HepG2 (cell line): ENCODE measurements around the gene DLG2. TPM values are rescaled to one million over a fixed set of nuclear protein-coding genes. Genes with fewer than 3 reads are reported as not detected.

Experiments
- ATAC-seq: fragments of 200-7000 bp; cut with Tn5 transposase; 3 replicates; pipeline ENCODE4 v1.9.1; 2020; ENCODE audit warnings: mild to moderate bottlenecking, moderate library complexity
- BruUV-seq: library from RNA; stranded (reverse); fragments of 400-500 nt; replicated peaks from 2 replicates; lab custom pipeline; 2021; lab: Mats Ljungman, UMichigan
- CTCF ChIA-PET: fragments of 300-600 bp; formaldehyde crosslinking; extraction: SDS; loops from one replicate; lab custom pipeline; 2021; ENCODE audit warnings: low total read pairs, inconsistent platforms, low intra/inter-chr PET ratio; lab: Yijun Ruan, JAX
- POLR2A ChIA-PET: fragments of 350-600 bp; sonication (Branson Sonifier 250); formaldehyde crosslinking; loops from one replicate; lab custom pipeline; 2020; ENCODE audit warnings: antibody characterized with exemption, inconsistent platforms; lab: Yijun Ruan, JAX
- DNase-seq: peaks from one replicate; pipeline ENCODE4 v3.0.0-alpha.2; 2015; ENCODE audit warnings: low spot score
- FAIRE-seq: peaks from 3 replicates; lab custom pipeline; 2011; peaks lifted over from hg19 to GRCh38; lab: Jason Lieb, UNC
- H2AFZ ChIP-seq: one replicate; pipeline ENCODE4 v1.6.1; 2011; ENCODE audit warnings: low read length, inconsistent platforms
- H3K27ac ChIP-seq: fragments of 300-600 bp; 3 replicates; pipeline ENCODE4 v1.8.0; 2011; ENCODE audit warnings: mixed run types, mild to moderate bottlenecking, mixed read lengths, low read length, inconsistent platforms; ENCODE audit not compliant: insufficient read depth; ENCODE audit errors: extremely low read length
- H3K27me3 ChIP-seq, 2 experiments: fragments of 200-600 bp in 1 of 2; 2 replicates in 1 of 2; 3 replicates in 1 of 2; pipeline versions ENCODE4 v1.6.0 to v1.8.0; 2011; ENCODE audit warnings: low read length in 2 of 2, mild to moderate bottlenecking in 2 of 2, moderate library complexity in 2 of 2, inconsistent platforms in 1 of 2; ENCODE audit not compliant: insufficient read depth in 2 of 2, control insufficient read depth in 1 of 2
- H3K36me3 ChIP-seq, 2 experiments: fragments of 200-600 bp in 1 of 2; replicated peaks in 1 of 2; 2 replicates in 1 of 2; 3 replicates in 1 of 2; pipeline versions ENCODE4 v1.5.1 to v1.8.0; 2011; ENCODE audit warnings: low read length in 2 of 2, inconsistent platforms in 1 of 2; ENCODE audit not compliant: insufficient read depth in 2 of 2, control insufficient read depth in 1 of 2
- H3K4me1 ChIP-seq: 2 replicates; pipeline ENCODE4 v1.5.1; 2012; ENCODE audit warnings: low read length, inconsistent platforms; ENCODE audit not compliant: insufficient read depth
- H3K4me2 ChIP-seq: 2 replicates; pipeline ENCODE4 v1.6.0; 2011; ENCODE audit warnings: low read depth, low read length, inconsistent platforms
- H3K4me3 ChIP-seq, 3 experiments: fragments of 200-600 bp in 1 of 3; sonication (generic), shearing (Covaris generic) in 1 of 3; replicated peaks in 1 of 3; 2 replicates each; pipeline ENCODE4 v1.5.1; 2011 to 2016; ENCODE audit warnings: low read length in 3 of 3, inconsistent platforms in 2 of 3, low read depth in 2 of 3, mild to moderate bottlenecking in 2 of 3, control low read depth in 1 of 3, mixed read lengths in 1 of 3; ENCODE audit not compliant: insufficient read depth in 1 of 3
- H3K79me2 ChIP-seq: one replicate; pipeline ENCODE4 v1.6.1; 2011; ENCODE audit warnings: low read length, inconsistent platforms; ENCODE audit not compliant: insufficient read depth
- H3K9ac ChIP-seq: 2 replicates; pipeline ENCODE4 v1.6.0; 2011; ENCODE audit warnings: mild to moderate bottlenecking, low read depth, low read length, inconsistent platforms; ENCODE audit not compliant: insufficient read depth
- H3K9me3 ChIP-seq: 2 replicates; pipeline ENCODE4 v1.5.1; 2012; ENCODE audit warnings: mild to moderate bottlenecking, low read length
- H4K20me1 ChIP-seq: 2 replicates; pipeline ENCODE4 v1.6.0; 2011; ENCODE audit warnings: inconsistent platforms, mild to moderate bottlenecking, low read length, moderate library complexity; ENCODE audit not compliant: insufficient read depth
- AKNA ChIP-seq: sonication (generic); formaldehyde crosslinking; IDR thresholded peaks from 2 replicates; pipeline ENCODE4 v1.4.0; 2020; ENCODE audit warnings: missing genetic modification reagents, borderline replicate concordance
- ARID4A ChIP-seq: sonication (generic); formaldehyde crosslinking; IDR thresholded peaks from 2 replicates; pipeline ENCODE4 v1.5.0; 2020; ENCODE audit warnings: mild to moderate bottlenecking, missing genetic modification reagents, borderline replicate concordance
- ATAD3A ChIP-seq: sonication (generic); formaldehyde crosslinking; IDR thresholded peaks from 2 replicates; pipeline ENCODE4 v1.4.0; 2020; ENCODE audit warnings: missing genetic modification reagents
- HIVEP1 ChIP-seq: sonication (generic); formaldehyde crosslinking; IDR thresholded peaks from 2 replicates; pipeline ENCODE4 v1.4.0; 2020; ENCODE audit warnings: mild to moderate bottlenecking, missing genetic modification reagents
- NKX3-1 ChIP-seq: sonication (generic); formaldehyde crosslinking; IDR thresholded peaks from 2 replicates; pipeline ENCODE4 v1.5.0; 2020; ENCODE audit warnings: missing genetic modification reagents
- PAF1 ChIP-seq: IDR thresholded peaks from 2 replicates; pipeline ENCODE4 v1.6.1; 2016; ENCODE audit warnings: missing genetic modification reagents, missing compliant biosample characterization
- SOX5 ChIP-seq: IDR thresholded peaks from 2 replicates; pipeline ENCODE4 v1.6.1; 2016; ENCODE audit warnings: borderline replicate concordance
- TCF7L2 ChIP-seq: IDR thresholded peaks from 2 replicates; pipeline ENCODE4 v1.6.1; 2011; ENCODE audit warnings: mild to moderate bottlenecking, low read depth, low read length, moderate library complexity
- XBP1 ChIP-seq: sonication (generic); formaldehyde crosslinking; IDR thresholded peaks from 2 replicates; pipeline ENCODE4 v1.5.0; 2020; ENCODE audit warnings: missing genetic modification reagents
- ZFP36L1 ChIP-seq: sonication (generic); formaldehyde crosslinking; IDR thresholded peaks from 2 replicates; pipeline ENCODE4 v1.8.0; 2022; ENCODE audit warnings: mild to moderate bottlenecking, missing genetic modification reagents, moderate library complexity
- ZNF557 ChIP-seq: sonication (generic); formaldehyde crosslinking; IDR thresholded peaks from 2 replicates; pipeline ENCODE4 v1.4.0; 2020; ENCODE audit warnings: missing genetic modification reagents
- ZNF563 ChIP-seq: sonication (generic); formaldehyde crosslinking; IDR thresholded peaks from 2 replicates; pipeline ENCODE4 v1.8.0; 2022; ENCODE audit warnings: mild to moderate bottlenecking, moderate library complexity, missing genetic modification reagents
- ZNF569 ChIP-seq: sonication (generic); formaldehyde crosslinking; IDR thresholded peaks from 2 replicates; pipeline ENCODE4 v1.5.0; 2020; ENCODE audit warnings: mild to moderate bottlenecking, missing genetic modification reagents, moderate library complexity, borderline replicate concordance
- ZNF780A ChIP-seq: sonication (generic); formaldehyde crosslinking; IDR thresholded peaks from 2 replicates; pipeline ENCODE4 v1.8.0; 2022; ENCODE audit warnings: mild to moderate bottlenecking, missing genetic modification reagents, moderate library complexity
- WGBS: methylation state at CpG from one replicate; pipeline ENCODE4 v1.1.6; 2017; ENCODE audit warnings: low lambda C conversion rate; 5-methylcytosine and 5-hydroxymethylcytosine counted together
- in situ Hi-C: cut with HindIII; loops from 2 replicates; pipeline ENCODE4 v1.10.0; 2017; ENCODE audit warnings: low pct_unique_long_range_greater_than_20kb; ENCODE audit not compliant: extremely low pct_ligation_motif_present
- intact Hi-C: fragments of 100-400 bp; cut with micrococcal nuclease; formaldehyde crosslinking; loops from one replicate; pipeline ENCODE4 v1.10.0; 2022; ENCODE audit not compliant: unreplicated experiment
- polyA plus RNA-seq, 8 experiments: library from polyadenylated mRNA; depleted of rRNA in 3 of 8; stranded (reverse) in 7 of 8; unstranded in 1 of 8; fragments of >200 nt; fragmentation: Illumina TruSeq in 4 of 8; extraction: Trizol in 4 of 8; gene quantifications; 2 replicates each; pipeline versions ENCODE4 v1.2.1 to v1.2.3, GENCODE V29; 2011 to 2016; ENCODE audit warnings: low read depth in 4 of 8, missing spikeins in 1 of 8, mixed read lengths in 1 of 8; ENCODE audit not compliant: insufficient read depth in 1 of 8
- total RNA-seq, 5 experiments: library from RNA; depleted of rRNA; stranded (reverse); fragments of >200 nt; fragmentation: Illumina TruSeq; extraction: Trizol; gene quantifications; 2 replicates each; pipeline ENCODE4 v1.2.3, GENCODE V29; 2016; ENCODE audit warnings: low read depth in 1 of 5

The DLG2 gene
- total and polyA plus RNA-seq, 2 of the 13 experiments (the other 11 are each of a cell fraction or from before 2014, with no cell fraction given) = 0.46 to 1.0 TPM

GRCh38 chr11:84854498-84854880 lies 772.7 kb downstream of the DLG2 start:
- TF ChIP-seq NKX3-1 (CRISPR knock-in tag) (no peak), ZNF569 (CRISPR knock-in tag) (no peak), AKNA (CRISPR knock-in tag) (no peak), XBP1 (CRISPR knock-in tag) (no peak), ARID4A (CRISPR knock-in tag) (no peak), ZNF557 (CRISPR knock-in tag) (no peak), ZFP36L1 (CRISPR knock-in tag) (no peak), HIVEP1 (CRISPR knock-in tag) (no peak), PAF1 (CRISPR knock-in tag) (no peak), ATAD3A (no peak), ZNF780A (CRISPR knock-in tag) (no peak), TCF7L2 (no peak), SOX5 (CRISPR knock-in tag) (no peak), ZNF563 (CRISPR knock-in tag) (no peak)
- Histone ChIP-seq H3K9me3 (no peaks in the 10 kb centered on the region), H3K36me3 (no peaks in the 10 kb centered on the region), H4K20me1 (no peaks in the 10 kb centered on the region), H3K4me2 (no peak overlapping the region), H3K9ac (no peak overlapping the region), H3K27me3 (no peaks in the 10 kb centered on the region), H3K27ac (no peak overlapping the region), H3K79me2 (no peaks in the 10 kb centered on the region), H3K4me1 (no peaks in the 10 kb centered on the region), H3K4me3 (no peak overlapping the region), H2AFZ (no peak overlapping the region)
- ChIA-PET POLR2A (no interaction called here), CTCF (no interaction called here)
- WGBS = 2% methylated on average over 3 of the region's 3 CpGs
- intact Hi-C loops = no loop called here
- no peak for ATAC-seq
- no peak for FAIRE-seq
- no TSS peak for BruUV-seq
- no peak for DNase-seq
- in situ Hi-C loops = no loop called here
